GM11168 (cell line): Measurements from ENCODE around the gene PKD1L1.

Experiments used
- in situ Hi-C: fragments of 300-500 bp; cut with MboI; formaldehyde crosslinking; loops from one replicate; pipeline ENCODE4 v1.12.0; 2022; ENCODE audit warnings: low sequenced_read_pairs; ENCODE audit not compliant: unreplicated experiment

The PKD1L1 gene

GRCh38 chr7:47885309-47885986, 62.8 kb downstream of the PKD1L1 start:
- in situ Hi-C loops, result no loop called here

GRCh38 chr7:47884675-47885074, 63.6 kb downstream of the PKD1L1 start:
- in situ Hi-C loops, result no loop called here

- in situ Hi-C loops, result no loop called here
These were observed 65.6 kb downstream of the PKD1L1 start for GRCh38 chr7:47882635-47883034.

- in situ Hi-C loops, result no loop called here
These were observed 67.0 kb downstream of the PKD1L1 start for GRCh38 chr7:47881256-47881655.

GRCh38 chr7:47878662-47879061, 69.6 kb downstream of the PKD1L1 start:
- in situ Hi-C loops, result no loop called here

GRCh38 chr7:47877336-47877735, 70.9 kb downstream of the PKD1L1 start:
- in situ Hi-C loops, result no loop called here

GRCh38 chr7:47875998-47876744, 72.1 kb downstream of the PKD1L1 start:
- in situ Hi-C loops, result no loop called here

- in situ Hi-C loops, result no loop called here
These were observed 72.9 kb downstream of the PKD1L1 start for GRCh38 chr7:47875406-47875805.

- in situ Hi-C loops, result no loop called here
These were observed 74.5 kb downstream of the PKD1L1 start for GRCh38 chr7:47873762-47874161.

GRCh38 chr7:47867286-47867685, 81.0 kb downstream of the PKD1L1 start:
- in situ Hi-C loops, result no loop called here

GRCh38 chr7:47866120-47866519, 82.1 kb downstream of the PKD1L1 start:
- in situ Hi-C loops, result no loop called here

GRCh38 chr7:47852330-47853245, 95.7 kb downstream of the PKD1L1 start:
- in situ Hi-C loops, result no loop called here

GRCh38 chr7:47847207-47847606, 101.1 kb downstream of the PKD1L1 start:
- in situ Hi-C loops, result no loop called here

GRCh38 chr7:47846138-47846836, 102.0 kb downstream of the PKD1L1 start:
- in situ Hi-C loops, result no loop called here

GRCh38 chr7:47844311-47844710, 104.0 kb downstream of the PKD1L1 start:
- in situ Hi-C loops, result no loop called here

GRCh38 chr7:47843291-47843690, 105.0 kb downstream of the PKD1L1 start:
- in situ Hi-C loops, result no loop called here

- in situ Hi-C loops, result loop anchor here (10.0 kb wide), 1 partner anchor 575 kb away; no protein-coding TSS in a partner anchor
These were observed 108.9 kb downstream of the PKD1L1 start for GRCh38 chr7:47839381-47839780.

- in situ Hi-C loops, result loop anchor here (10.0 kb wide), 1 partner anchor 573 kb away; no protein-coding TSS in a partner anchor
These were observed 110.4 kb downstream of the PKD1L1 start for GRCh38 chr7:47837826-47838225.

GRCh38 chr7:47836503-47837202, 111.6 kb downstream of the PKD1L1 start:
- in situ Hi-C loops, result loop anchor here (10.0 kb wide), 1 partner anchor 572 kb away; no protein-coding TSS in a partner anchor
